ENCODE data around the gene LRP2BP.
A peak's percentile ranks its signal among the peaks of the same experiment; 100 is the strongest.

DNA sequence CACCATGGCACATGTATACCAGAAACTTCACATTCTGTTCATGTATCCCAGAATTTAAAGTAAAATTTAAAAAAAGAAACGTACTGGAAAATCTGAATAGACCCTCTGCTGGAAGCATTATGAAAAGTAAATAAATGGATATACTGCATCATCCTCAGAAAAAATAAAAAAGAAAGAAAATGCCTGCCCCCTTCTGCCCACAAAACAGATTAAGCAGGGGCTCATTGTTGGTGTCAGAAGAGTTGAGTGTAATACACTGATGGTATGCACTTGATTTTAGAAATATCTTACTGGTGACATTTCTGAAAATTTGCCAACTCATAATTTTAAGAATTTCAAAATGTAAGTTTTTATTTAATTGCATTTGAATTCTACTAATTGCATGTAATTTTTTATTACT is 77.8 kb downstream of the LRP2BP start:
- TF ChIP-seq EZH2 (IDR thresholded peaks at IDR 0.05; ENCODE audit: borderline replicate concordance, low read depth, low read length, poor library complexity, severe bottlenecking), result no peak
- TF ChIP-seq, protein P1, sequence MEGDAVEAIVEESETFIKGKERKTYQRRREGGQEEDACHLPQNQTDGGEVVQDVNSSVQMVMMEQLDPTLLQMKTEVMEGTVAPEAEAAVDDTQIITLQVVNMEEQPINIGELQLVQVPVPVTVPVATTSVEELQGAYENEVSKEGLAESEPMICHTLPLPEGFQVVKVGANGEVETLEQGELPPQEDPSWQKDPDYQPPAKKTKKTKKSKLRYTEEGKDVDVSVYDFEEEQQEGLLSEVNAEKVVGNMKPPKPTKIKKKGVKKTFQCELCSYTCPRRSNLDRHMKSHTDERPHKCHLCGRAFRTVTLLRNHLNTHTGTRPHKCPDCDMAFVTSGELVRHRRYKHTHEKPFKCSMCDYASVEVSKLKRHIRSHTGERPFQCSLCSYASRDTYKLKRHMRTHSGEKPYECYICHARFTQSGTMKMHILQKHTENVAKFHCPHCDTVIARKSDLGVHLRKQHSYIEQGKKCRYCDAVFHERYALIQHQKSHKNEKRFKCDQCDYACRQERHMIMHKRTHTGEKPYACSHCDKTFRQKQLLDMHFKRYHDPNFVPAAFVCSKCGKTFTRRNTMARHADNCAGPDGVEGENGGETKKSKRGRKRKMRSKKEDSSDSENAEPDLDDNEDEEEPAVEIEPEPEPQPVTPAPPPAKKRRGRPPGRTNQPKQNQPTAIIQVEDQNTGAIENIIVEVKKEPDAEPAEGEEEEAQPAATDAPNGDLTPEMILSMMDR (conservative IDR thresholded peaks at IDR 0.05; ENCODE audit: low read depth, low read length), result peak; percentile 21; the same call in 1 of the 2 replicates

Data from A673 (cell line).